NB4 (cell line): ENCODE data around the gene HEXD.

Experiments
- MAX ChIP-seq: IDR thresholded peaks from 2 replicates; pipeline ENCODE4 v1.6.1; 2011; ENCODE audit warnings: low read depth, low read length
- POLR2A ChIP-seq: IDR thresholded peaks from 2 replicates; pipeline ENCODE4 v1.6.1; 2011; ENCODE audit warnings: mild to moderate bottlenecking; ENCODE audit not compliant: insufficient read length; ENCODE audit errors: extremely low read depth

- TF ChIP-seq MAX, result no peak
- no peak for TF ChIP-seq POLR2A
These were observed 47.0 kb downstream of the HEXD start for GRCh38 chr17:82465023-82465603.
